PC-9 (cell line): ENCODE measurements around the gene ZNF148. TPM values are rescaled to one million over a fixed set of nuclear protein-coding genes. Genes with fewer than 3 reads are reported as not detected.

Experiments
- BruUV-seq: library from RNA; stranded (reverse); fragments of 400-500 nt; replicated peaks from 2 replicates; lab custom pipeline; 2021; lab: Mats Ljungman, UMichigan
- CTCF ChIA-PET: fragments of 300-600 bp; sonication (Branson Sonifier 250); formaldehyde crosslinking; loops from one replicate; lab custom pipeline; 2022; ENCODE audit warnings: antibody characterized with exemption; lab: Charles Lee
- POLR2A ChIA-PET: fragments of 300-600 bp; sonication (Branson Sonifier 250); formaldehyde crosslinking; loops from one replicate; lab custom pipeline; 2022; ENCODE audit warnings: antibody characterized with exemption; ENCODE audit not compliant: unreplicated experiment; lab: Charles Lee
- DNase-seq, 2 experiments: peaks; one replicate each; pipeline versions ENCODE4 v3.0.0 to v3.0.0-alpha.2; 2015 to 2022; ENCODE audit warnings: mixed read lengths in 1 of 2
- H2AFZ ChIP-seq: fragments of 200-600 bp; sonication (generic); 2 replicates; pipeline ENCODE4 v1.8.1; 2017; ENCODE audit warnings: antibody characterized with exemption
- H3F3A ChIP-seq: fragments of 200-600 bp; sonication (generic); 2 replicates; pipeline ENCODE4 v1.8.1; 2017; ENCODE audit warnings: antibody characterized with exemption, mild to moderate bottlenecking, low read depth; ENCODE audit not compliant: insufficient read depth
- H3K27ac ChIP-seq: fragments of 200-600 bp; sonication (generic); 2 replicates; pipeline ENCODE4 v1.6.1; 2016; ENCODE audit warnings: mixed run types
- H3K27me3 ChIP-seq: fragments of 200-600 bp; sonication (generic); 2 replicates; pipeline ENCODE4 v1.6.1; 2016; ENCODE audit warnings: low read depth, mixed run types; ENCODE audit not compliant: insufficient read depth
- H3K36me3 ChIP-seq: fragments of 200-600 bp; sonication (generic); 2 replicates; pipeline ENCODE4 v1.6.1; 2016; ENCODE audit warnings: low read depth, mixed run types
- H3K4me1 ChIP-seq: fragments of 200-600 bp; sonication (generic); replicated peaks from 2 replicates; pipeline ENCODE4 v1.6.1; 2016; ENCODE audit warnings: mixed run types; ENCODE audit not compliant: insufficient read depth
- H3K4me2 ChIP-seq: fragments of 200-600 bp; sonication (generic); 2 replicates; pipeline ENCODE4 v1.6.1; 2017; ENCODE audit warnings: mixed run types
- H3K4me3 ChIP-seq: fragments of 200-600 bp; sonication (generic); 2 replicates; pipeline ENCODE4 v1.6.1; 2016; ENCODE audit warnings: mixed run types
- H3K79me2 ChIP-seq: fragments of 200-600 bp; sonication (generic); 2 replicates; pipeline ENCODE4 v1.6.1; 2017; ENCODE audit warnings: low read depth, mixed run types
- H3K9me2 ChIP-seq: fragments of 200-600 bp; sonication (generic); 2 replicates; pipeline ENCODE4 v1.8.1; 2017; ENCODE audit warnings: mild to moderate bottlenecking; ENCODE audit not compliant: insufficient read depth
- H3K9me3 ChIP-seq: fragments of 200-600 bp; sonication (generic); 2 replicates; pipeline ENCODE4 v1.8.1; 2016; ENCODE audit warnings: low read depth; ENCODE audit not compliant: insufficient read depth
- H4K20me1 ChIP-seq: fragments of 200-600 bp; sonication (generic); 2 replicates; pipeline ENCODE4 v1.8.1; 2017; ENCODE audit not compliant: insufficient read depth
- CTCF ChIP-seq: fragments of 200-600 bp; sonication (generic); conservative IDR thresholded peaks from 2 replicates; pipeline ENCODE4 v1.6.1; 2017; ENCODE audit warnings: mixed run types, antibody characterized with exemption, mild to moderate bottlenecking, moderate library complexity
- EZH2 ChIP-seq: fragments of 200-600 bp; sonication (generic); IDR thresholded peaks from 2 replicates; pipeline ENCODE4 v1.8.0; 2017; ENCODE audit warnings: antibody characterized with exemption, low read depth
- intact Hi-C: fragments of 100-400 bp; cut with micrococcal nuclease; formaldehyde crosslinking; loops from one replicate; pipeline ENCODE4 v1.10.0; 2022; ENCODE audit not compliant: unreplicated experiment
- total RNA-seq: library from RNA; stranded (reverse); gene quantifications from 2 replicates; pipeline ENCODE4 v1.2.3, GENCODE V29; 2021

ZNF148 gene
- total RNA-seq, 1 experiment from 2014 or later, result 62.6 TPM

- no peak overlapping the region for H2AFZ ChIP-seq
- no peaks in the 10 kb centered on the region for H3K27me3 ChIP-seq
- H3K9me3 ChIP-seq, result no peaks in the 10 kb centered on the region
- ChIA-PET POLR2A (no interaction called here), CTCF (interaction anchor here (0.6 kb wide), 1 partner anchor 601 kb away, joined by 4 read pairs; no protein-coding TSS in a partner anchor)
- H3K27ac ChIP-seq, result no peak overlapping the region
- H3K4me1 ChIP-seq, result no peaks in the 10 kb centered on the region
- no peaks in the 10 kb centered on the region for H4K20me1 ChIP-seq
- no peak for DNase-seq
- BruUV-seq, result no TSS peak
- no peaks in the 10 kb centered on the region for H3K9me2 ChIP-seq
- no peak overlapping the region for H3K4me3 ChIP-seq
- intact Hi-C loops, result no loop called here
- H3K4me2 ChIP-seq, result no peak overlapping the region
- TF ChIP-seq CTCF (no peak), EZH2 (no peak)
- H3K79me2 ChIP-seq, result no peaks in the 10 kb centered on the region
- H3K36me3 ChIP-seq, result peaks cover 25% of the 10 kb centered on the region; the same call in 1 of the 2 replicates
- H3F3A ChIP-seq, result no peaks in the 10 kb centered on the region
Observed at GRCh38 chr3:125185805-125186204, 189.3 kb downstream of the ZNF148 start.

- no TSS peak for BruUV-seq
- Histone ChIP-seq H4K20me1 (no peaks in the 10 kb centered on the region), H3K36me3 (no peaks in the 10 kb centered on the region), H2AFZ (no peak overlapping the region), H3K27ac (no peak overlapping the region), H3K79me2 (no peaks in the 10 kb centered on the region), H3K4me2 (no peak overlapping the region), H3K4me1 (no peaks in the 10 kb centered on the region), H3K9me2 (no peaks in the 10 kb centered on the region), H3K9me3 (no peaks in the 10 kb centered on the region; the same call in 1 of the 2 replicates), H3F3A (0 out of 2 replicates have a peak, but pooled peaks cover 3% of the 10 kb centered on the region), H3K4me3 (no peak overlapping the region), H3K27me3 (no peaks in the 10 kb centered on the region)
- POLR2A ChIA-PET, result interaction anchor here (0.6 kb wide), 1 partner anchor 12 kb away, joined by 7 read pairs; no protein-coding TSS in a partner anchor
- no peak for DNase-seq
- intact Hi-C loops, result no loop called here
- TF ChIP-seq CTCF, result no peak
- TF ChIP-seq EZH2, result no peak
- CTCF ChIA-PET, result no interaction called here
Observed at GRCh38 chr3:125179884-125180240, 195.3 kb downstream of the ZNF148 start.

- Histone ChIP-seq H3K36me3 (no peaks in the 10 kb centered on the region), H3K9me3 (no peaks in the 10 kb centered on the region; the same call in 1 of the 2 replicates), H4K20me1 (no peaks in the 10 kb centered on the region), H3K79me2 (no peaks in the 10 kb centered on the region), H3K4me1 (no peaks in the 10 kb centered on the region), H3K9me2 (no peaks in the 10 kb centered on the region), H2AFZ (no peak overlapping the region), H3K27me3 (no peaks in the 10 kb centered on the region), H3K27ac (no peak overlapping the region), H3K4me3 (no peak overlapping the region), H3K4me2 (no peak overlapping the region), H3F3A (0 out of 2 replicates have a peak, but pooled peaks cover 3% of the 10 kb centered on the region)
- no peak for TF ChIP-seq CTCF
- no peak for TF ChIP-seq EZH2
- intact Hi-C loops, result no loop called here
- POLR2A ChIA-PET, result interaction anchor here (0.6 kb wide), 1 partner anchor 11 kb away, joined by 7 read pairs; no protein-coding TSS in a partner anchor
- CTCF ChIA-PET, result no interaction called here
- BruUV-seq, result no TSS peak
- no peak for DNase-seq
Observed at GRCh38 chr3:125179143-125179883, 195.8 kb downstream of the ZNF148 start.
